HepG2 (cell line): ENCODE measurements around the gene SLC5A6. TPM values are rescaled to one million over a fixed set of nuclear protein-coding genes. Genes with fewer than 3 reads are reported as not detected.

Source experiments
- FOSL2 ChIP-seq: sonication (generic); formaldehyde crosslinking; IDR thresholded peaks from 2 replicates; pipeline ENCODE4 v1.4.0; 2020; ENCODE audit warnings: missing genetic modification reagents
- HBP1 ChIP-seq: IDR thresholded peaks from 2 replicates; pipeline ENCODE4 v1.6.1; 2016; ENCODE audit warnings: low read depth, control low read depth
- HOXA5 ChIP-seq: sonication (generic); formaldehyde crosslinking; IDR thresholded peaks from 2 replicates; pipeline ENCODE4 v1.4.0; 2020; ENCODE audit warnings: missing genetic modification reagents
- NAIF1 ChIP-seq: sonication (generic); formaldehyde crosslinking; IDR thresholded peaks from 2 replicates; pipeline ENCODE4 v1.5.0; 2020; ENCODE audit warnings: mild to moderate bottlenecking, missing genetic modification reagents, borderline replicate concordance
- PCBP2 ChIP-seq: fragments of 200-400 bp; formaldehyde crosslinking; optimal IDR thresholded peaks from 2 replicates; pipeline ENCODE3; 2018; ENCODE audit warnings: low read length, low read depth; ENCODE audit not compliant: poor library complexity, severe bottlenecking
- PITX1 ChIP-seq: sonication (generic); formaldehyde crosslinking; IDR thresholded peaks from 2 replicates; pipeline ENCODE4 v1.5.1; 2020; ENCODE audit warnings: mild to moderate bottlenecking, missing genetic modification reagents
- ZBTB1 ChIP-seq: sonication (generic); formaldehyde crosslinking; IDR thresholded peaks from 2 replicates; pipeline ENCODE4 v1.4.0; 2020; ENCODE audit warnings: missing genetic modification reagents, borderline replicate concordance
- ZNF546 ChIP-seq: sonication (generic); formaldehyde crosslinking; conservative IDR thresholded peaks from 2 replicates; pipeline ENCODE4 v1.8.1; 2023; ENCODE audit warnings: mild to moderate bottlenecking, missing genetic modification reagents
- ZNF639 ChIP-seq: conservative IDR thresholded peaks from 2 replicates; pipeline ENCODE4 v1.6.1; 2018; ENCODE audit warnings: missing genetic modification reagents
- polyA plus RNA-seq, 8 experiments: library from polyadenylated mRNA; depleted of rRNA in 3 of 8; stranded (reverse) in 7 of 8; unstranded in 1 of 8; fragments of >200 nt; fragmentation: Illumina TruSeq in 4 of 8; extraction: Trizol in 4 of 8; gene quantifications; 2 replicates each; pipeline versions ENCODE4 v1.2.1 to v1.2.3, GENCODE V29; 2011 to 2016; ENCODE audit warnings: low read depth in 4 of 8, missing spikeins in 1 of 8, mixed read lengths in 1 of 8; ENCODE audit not compliant: insufficient read depth in 1 of 8
- total RNA-seq, 5 experiments: library from RNA; depleted of rRNA; stranded (reverse); fragments of >200 nt; fragmentation: Illumina TruSeq; extraction: Trizol; gene quantifications; 2 replicates each; pipeline ENCODE4 v1.2.3, GENCODE V29; 2016; ENCODE audit warnings: low read depth in 1 of 5
- TF ChIP-seq, protein P1 (sequence below), 2 experiments: sonication (generic) in 1 of 2; formaldehyde crosslinking in 1 of 2; IDR thresholded peaks; 2 replicates each; pipeline versions ENCODE4 v1.4.0 to v1.6.1; 2016 to 2020; ENCODE audit warnings: borderline replicate concordance in 1 of 2, low read depth in 1 of 2, mild to moderate bottlenecking in 1 of 2, missing genetic modification reagents in 1 of 2
- TF ChIP-seq, protein P2 (sequence below): sonication (generic); formaldehyde crosslinking; IDR thresholded peaks from 2 replicates; pipeline ENCODE4 v1.4.0; 2020; ENCODE audit warnings: mild to moderate bottlenecking, missing genetic modification reagents, borderline replicate concordance
- TF ChIP-seq, protein P3 (sequence below): sonication (generic); formaldehyde crosslinking; IDR thresholded peaks from 2 replicates; pipeline ENCODE4 v1.4.0; 2020; ENCODE audit warnings: missing genetic modification reagents

SLC5A6 gene
- total and polyA plus RNA-seq, 2 of the 13 experiments (the other 11 are each of a cell fraction or from before 2014, with no cell fraction given): 135 to 417 TPM

DNA sequence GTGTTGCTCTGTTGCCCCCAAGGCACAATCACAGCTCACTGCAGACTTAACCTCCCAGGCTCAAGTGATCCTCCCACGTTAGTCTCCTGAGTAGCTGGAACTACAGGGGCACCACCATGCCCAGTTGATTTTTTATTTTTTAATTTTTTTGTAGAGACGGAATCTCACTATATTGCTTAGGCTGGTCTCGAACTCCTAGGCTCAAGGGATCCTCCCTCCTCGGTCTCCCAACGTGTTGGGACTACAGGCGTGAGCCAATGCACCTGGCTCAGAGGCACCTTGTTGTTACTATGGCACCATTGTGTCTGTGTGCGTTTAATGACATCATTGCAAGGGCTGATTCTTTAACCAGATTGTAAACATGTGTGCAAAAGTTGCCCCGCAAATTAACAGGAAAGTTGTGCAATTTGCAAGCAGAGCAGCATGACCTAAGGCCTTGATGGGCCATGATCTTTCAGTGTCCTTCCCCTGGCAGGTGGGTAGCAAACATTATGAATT, 40.7 kb downstream of the SLC5A6 start (continued):
- TF ChIP-seq ZNF639 (CRISPR knock-in tag) (0 out of 2 replicates have a peak, but pooled peaks have one; percentile 28), NAIF1 (CRISPR knock-in tag) (no peak), ZNF546 (CRISPR knock-in tag) (peak; percentile 84), HOXA5 (CRISPR knock-in tag) (peak; percentile 95), PCBP2 (no peak), PITX1 (CRISPR knock-in tag) (peak; percentile 79; the same call in 1 of the 2 replicates), HBP1 (CRISPR knock-in tag) (peak; percentile 89), ZBTB1 (CRISPR knock-in tag) (peak; percentile 97), FOSL2 (CRISPR knock-in tag) (peak; percentile 91)
- TF ChIP-seq, protein P1, sequence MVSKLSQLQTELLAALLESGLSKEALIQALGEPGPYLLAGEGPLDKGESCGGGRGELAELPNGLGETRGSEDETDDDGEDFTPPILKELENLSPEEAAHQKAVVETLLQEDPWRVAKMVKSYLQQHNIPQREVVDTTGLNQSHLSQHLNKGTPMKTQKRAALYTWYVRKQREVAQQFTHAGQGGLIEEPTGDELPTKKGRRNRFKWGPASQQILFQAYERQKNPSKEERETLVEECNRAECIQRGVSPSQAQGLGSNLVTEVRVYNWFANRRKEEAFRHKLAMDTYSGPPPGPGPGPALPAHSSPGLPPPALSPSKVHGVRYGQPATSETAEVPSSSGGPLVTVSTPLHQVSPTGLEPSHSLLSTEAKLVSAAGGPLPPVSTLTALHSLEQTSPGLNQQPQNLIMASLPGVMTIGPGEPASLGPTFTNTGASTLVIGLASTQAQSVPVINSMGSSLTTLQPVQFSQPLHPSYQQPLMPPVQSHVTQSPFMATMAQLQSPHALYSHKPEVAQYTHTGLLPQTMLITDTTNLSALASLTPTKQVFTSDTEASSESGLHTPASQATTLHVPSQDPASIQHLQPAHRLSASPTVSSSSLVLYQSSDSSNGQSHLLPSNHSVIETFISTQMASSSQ (IDR thresholded peaks at IDR 0.05; ENCODE audit: low read depth): peak; percentile 82
- TF ChIP-seq, protein P1 (CRISPR knock-in tag; IDR thresholded peaks at IDR 0.05; ENCODE audit: borderline replicate concordance): peak; percentile 44; the same call in 1 of the 2 replicates
- TF ChIP-seq, protein P2, sequence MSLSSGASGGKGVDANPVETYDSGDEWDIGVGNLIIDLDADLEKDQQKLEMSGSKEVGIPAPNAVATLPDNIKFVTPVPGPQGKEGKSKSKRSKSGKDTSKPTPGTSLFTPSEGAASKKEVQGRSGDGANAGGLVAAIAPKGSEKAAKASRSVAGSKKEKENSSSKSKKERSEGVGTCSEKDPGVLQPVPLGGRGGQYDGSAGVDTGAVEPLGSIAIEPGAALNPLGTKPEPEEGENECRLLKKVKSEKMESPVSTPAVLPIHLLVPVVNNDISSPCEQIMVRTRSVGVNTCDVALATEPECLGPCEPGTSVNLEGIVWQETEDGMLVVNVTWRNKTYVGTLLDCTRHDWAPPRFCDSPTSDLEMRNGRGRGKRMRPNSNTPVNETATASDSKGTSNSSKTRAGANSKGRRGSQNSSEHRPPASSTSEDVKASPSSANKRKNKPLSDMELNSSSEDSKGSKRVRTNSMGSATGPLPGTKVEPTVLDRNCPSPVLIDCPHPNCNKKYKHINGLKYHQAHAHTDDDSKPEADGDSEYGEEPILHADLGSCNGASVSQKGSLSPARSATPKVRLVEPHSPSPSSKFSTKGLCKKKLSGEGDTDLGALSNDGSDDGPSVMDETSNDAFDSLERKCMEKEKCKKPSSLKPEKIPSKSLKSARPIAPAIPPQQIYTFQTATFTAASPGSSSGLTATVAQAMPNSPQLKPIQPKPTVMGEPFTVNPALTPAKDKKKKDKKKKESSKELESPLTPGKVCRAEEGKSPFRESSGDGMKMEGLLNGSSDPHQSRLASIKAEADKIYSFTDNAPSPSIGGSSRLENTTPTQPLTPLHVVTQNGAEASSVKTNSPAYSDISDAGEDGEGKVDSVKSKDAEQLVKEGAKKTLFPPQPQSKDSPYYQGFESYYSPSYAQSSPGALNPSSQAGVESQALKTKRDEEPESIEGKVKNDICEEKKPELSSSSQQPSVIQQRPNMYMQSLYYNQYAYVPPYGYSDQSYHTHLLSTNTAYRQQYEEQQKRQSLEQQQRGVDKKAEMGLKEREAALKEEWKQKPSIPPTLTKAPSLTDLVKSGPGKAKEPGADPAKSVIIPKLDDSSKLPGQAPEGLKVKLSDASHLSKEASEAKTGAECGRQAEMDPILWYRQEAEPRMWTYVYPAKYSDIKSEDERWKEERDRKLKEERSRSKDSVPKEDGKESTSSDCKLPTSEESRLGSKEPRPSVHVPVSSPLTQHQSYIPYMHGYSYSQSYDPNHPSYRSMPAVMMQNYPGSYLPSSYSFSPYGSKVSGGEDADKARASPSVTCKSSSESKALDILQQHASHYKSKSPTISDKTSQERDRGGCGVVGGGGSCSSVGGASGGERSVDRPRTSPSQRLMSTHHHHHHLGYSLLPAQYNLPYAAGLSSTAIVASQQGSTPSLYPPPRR (CRISPR knock-in tag): peak; percentile 73; the same call in 1 of the 2 replicates
- TF ChIP-seq, protein P3, sequence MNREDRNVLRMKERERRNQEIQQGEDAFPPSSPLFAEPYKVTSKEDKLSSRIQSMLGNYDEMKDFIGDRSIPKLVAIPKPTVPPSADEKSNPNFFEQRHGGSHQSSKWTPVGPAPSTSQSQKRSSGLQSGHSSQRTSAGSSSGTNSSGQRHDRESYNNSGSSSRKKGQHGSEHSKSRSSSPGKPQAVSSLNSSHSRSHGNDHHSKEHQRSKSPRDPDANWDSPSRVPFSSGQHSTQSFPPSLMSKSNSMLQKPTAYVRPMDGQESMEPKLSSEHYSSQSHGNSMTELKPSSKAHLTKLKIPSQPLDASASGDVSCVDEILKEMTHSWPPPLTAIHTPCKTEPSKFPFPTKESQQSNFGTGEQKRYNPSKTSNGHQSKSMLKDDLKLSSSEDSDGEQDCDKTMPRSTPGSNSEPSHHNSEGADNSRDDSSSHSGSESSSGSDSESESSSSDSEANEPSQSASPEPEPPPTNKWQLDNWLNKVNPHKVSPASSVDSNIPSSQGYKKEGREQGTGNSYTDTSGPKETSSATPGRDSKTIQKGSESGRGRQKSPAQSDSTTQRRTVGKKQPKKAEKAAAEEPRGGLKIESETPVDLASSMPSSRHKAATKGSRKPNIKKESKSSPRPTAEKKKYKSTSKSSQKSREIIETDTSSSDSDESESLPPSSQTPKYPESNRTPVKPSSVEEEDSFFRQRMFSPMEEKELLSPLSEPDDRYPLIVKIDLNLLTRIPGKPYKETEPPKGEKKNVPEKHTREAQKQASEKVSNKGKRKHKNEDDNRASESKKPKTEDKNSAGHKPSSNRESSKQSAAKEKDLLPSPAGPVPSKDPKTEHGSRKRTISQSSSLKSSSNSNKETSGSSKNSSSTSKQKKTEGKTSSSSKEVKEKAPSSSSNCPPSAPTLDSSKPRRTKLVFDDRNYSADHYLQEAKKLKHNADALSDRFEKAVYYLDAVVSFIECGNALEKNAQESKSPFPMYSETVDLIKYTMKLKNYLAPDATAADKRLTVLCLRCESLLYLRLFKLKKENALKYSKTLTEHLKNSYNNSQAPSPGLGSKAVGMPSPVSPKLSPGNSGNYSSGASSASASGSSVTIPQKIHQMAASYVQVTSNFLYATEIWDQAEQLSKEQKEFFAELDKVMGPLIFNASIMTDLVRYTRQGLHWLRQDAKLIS: 0 out of 2 replicates have a peak, but pooled peaks have one; percentile 49
